Suprapubic skin (tissue), 3 donors: Measurements from ENCODE around the gene PIP5KL1.

Experiments used
- EP300 ChIP-seq: sonication (generic); formaldehyde crosslinking; IDR thresholded peaks from one replicate; pipeline ENCODE4 v1.6.1; 2017; ENCODE audit warnings: antibody characterized with exemption
- POLR2A ChIP-seq, 2 donors: fragments of 450-650 bp; IDR thresholded peaks; one replicate each; pipeline ENCODE4 v1.6.1; 2017; ENCODE audit warnings: antibody characterized with exemption in 2 of 2, mild to moderate bottlenecking in 2 of 2, moderate library complexity in 2 of 2
- TF ChIP-seq, protein P1 (sequence below), 2 donors: fragments of 200-600 bp in 1 of 2; fragments of 450-650 bp in 1 of 2; sonication (generic) in 1 of 2; IDR thresholded peaks; one replicate each; pipeline ENCODE4 v1.5.1; 2016 to 2019; ENCODE audit warnings: antibody characterized with exemption in 2 of 2, mild to moderate bottlenecking in 1 of 2, moderate library complexity in 1 of 2

DNA sequence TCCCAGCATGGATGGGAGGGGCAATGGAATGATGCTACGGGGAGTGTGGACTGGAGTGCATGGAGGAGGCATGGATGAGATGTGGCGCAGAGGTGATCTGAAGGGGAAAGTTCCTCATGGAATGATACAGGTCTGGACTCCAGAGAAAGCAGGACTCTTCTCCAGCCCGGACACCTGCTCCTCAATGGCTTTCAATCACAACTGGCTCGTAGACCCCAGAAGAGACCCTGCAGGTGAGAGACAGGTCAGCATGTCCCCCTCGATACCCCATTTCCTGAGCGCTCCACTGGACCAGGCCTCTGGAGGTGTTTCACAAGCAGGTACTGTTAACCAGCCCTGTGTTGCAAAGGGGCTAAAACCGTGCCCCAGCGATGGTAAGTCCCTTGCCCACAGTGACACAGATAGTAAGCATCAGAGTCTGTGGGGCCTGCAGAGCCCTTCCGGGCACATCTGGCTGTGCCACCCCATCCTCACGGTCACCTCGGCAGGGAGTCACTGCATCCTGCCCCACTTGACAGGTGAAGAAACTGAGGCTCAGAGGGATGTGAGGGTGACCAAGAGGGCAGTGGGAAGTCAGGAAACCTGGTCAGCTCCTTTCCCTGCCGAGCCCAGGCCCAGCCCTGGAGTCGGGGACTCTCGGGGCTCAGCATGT, 12.6 kb upstream of the PIP5KL1 start:
- TF ChIP-seq, protein P1, sequence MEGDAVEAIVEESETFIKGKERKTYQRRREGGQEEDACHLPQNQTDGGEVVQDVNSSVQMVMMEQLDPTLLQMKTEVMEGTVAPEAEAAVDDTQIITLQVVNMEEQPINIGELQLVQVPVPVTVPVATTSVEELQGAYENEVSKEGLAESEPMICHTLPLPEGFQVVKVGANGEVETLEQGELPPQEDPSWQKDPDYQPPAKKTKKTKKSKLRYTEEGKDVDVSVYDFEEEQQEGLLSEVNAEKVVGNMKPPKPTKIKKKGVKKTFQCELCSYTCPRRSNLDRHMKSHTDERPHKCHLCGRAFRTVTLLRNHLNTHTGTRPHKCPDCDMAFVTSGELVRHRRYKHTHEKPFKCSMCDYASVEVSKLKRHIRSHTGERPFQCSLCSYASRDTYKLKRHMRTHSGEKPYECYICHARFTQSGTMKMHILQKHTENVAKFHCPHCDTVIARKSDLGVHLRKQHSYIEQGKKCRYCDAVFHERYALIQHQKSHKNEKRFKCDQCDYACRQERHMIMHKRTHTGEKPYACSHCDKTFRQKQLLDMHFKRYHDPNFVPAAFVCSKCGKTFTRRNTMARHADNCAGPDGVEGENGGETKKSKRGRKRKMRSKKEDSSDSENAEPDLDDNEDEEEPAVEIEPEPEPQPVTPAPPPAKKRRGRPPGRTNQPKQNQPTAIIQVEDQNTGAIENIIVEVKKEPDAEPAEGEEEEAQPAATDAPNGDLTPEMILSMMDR (IDR thresholded peaks at IDR 0.05) = no peak
- TF ChIP-seq POLR2A (IDR thresholded peaks at IDR 0.05) (no peak), EP300 (no peak)
